Mesothelial cell of epicardium (in vitro differentiated cells): ENCODE data around the gene UBE2O. TPM values are rescaled to one million over a fixed set of nuclear protein-coding genes. Genes with fewer than 3 reads are reported as not detected.

Experiments
- DNase-seq, 2 experiments: peaks; one replicate each; pipeline ENCODE4 v3.0.0; 2021; ENCODE audit warnings: low spot score in 2 of 2; ENCODE audit not compliant: unreplicated experiment in 2 of 2
- H3K27ac Mint-ChIP-seq: 2 replicates; pipeline ENCODE4 v1.8.0; 2021; ENCODE audit warnings: mixed read lengths
- H3K27me3 Mint-ChIP-seq: 2 replicates; pipeline ENCODE4 v1.8.0; 2021; ENCODE audit warnings: low read depth, mixed read lengths
- H3K36me3 Mint-ChIP-seq: 2 replicates; pipeline ENCODE4 v1.8.0; 2021; ENCODE audit warnings: mixed read lengths
- H3K4me1 Mint-ChIP-seq: 2 replicates; pipeline ENCODE4 v1.8.0; 2021; ENCODE audit warnings: mixed read lengths
- H3K4me3 Mint-ChIP-seq: 2 replicates; pipeline ENCODE4 v1.8.0; 2021; ENCODE audit warnings: mild to moderate bottlenecking, moderate library complexity, mixed read lengths
- H3K9me3 Mint-ChIP-seq: 2 replicates; pipeline ENCODE4 v1.8.0; 2021; ENCODE audit warnings: mixed read lengths
- CTCF ChIP-seq: fragments of 200-600 bp; sonication (generic); IDR thresholded peaks from one replicate; pipeline ENCODE4 v1.5.0; 2021; ENCODE audit warnings: antibody characterized with exemption; ENCODE audit not compliant: unreplicated experiment
- total RNA-seq: library from RNA; stranded (reverse); gene quantifications from 3 replicates; pipeline ENCODE4 v1.2.1, GENCODE V29; 2021

The UBE2O gene
- total RNA-seq, 1 donor from 2014 or later = 46.3 TPM

- TF ChIP-seq CTCF = no peak
- H3K9me3 Mint-ChIP-seq = no peaks in the 10 kb centered on the region
- no peak overlapping the region for H3K27ac Mint-ChIP-seq
- peaks cover 1% of the 10 kb centered on the region for H3K27me3 Mint-ChIP-seq
- H3K4me1 Mint-ChIP-seq = peaks cover 5% of the 10 kb centered on the region
- no peak for DNase-seq
- H3K4me3 Mint-ChIP-seq = no peak overlapping the region
- no peaks in the 10 kb centered on the region for H3K36me3 Mint-ChIP-seq
Measured at GRCh38 chr17:76359375-76359774, 93.6 kb downstream of the UBE2O start.

- Mint-ChIP-seq H3K27ac (no peak overlapping the region), H3K36me3 (no peaks in the 10 kb centered on the region)
Measured at GRCh38 chr17:76357597-76358158, 95.3 kb downstream of the UBE2O start.

GRCh38 chr17:76356803-76357456, 96.0 kb downstream of the UBE2O start:
- Mint-ChIP-seq H3K4me1 (peaks cover 15% of the 10 kb centered on the region), H3K9me3 (no peaks in the 10 kb centered on the region), H3K4me3 (no peak overlapping the region)

More at GRCh38 chr17:76357597-76358158, 95.3 kb downstream of the UBE2O start:
- Mint-ChIP-seq H3K4me3 (no peak overlapping the region), H3K9me3 (no peaks in the 10 kb centered on the region), H3K4me1 (peaks cover 11% of the 10 kb centered on the region), H3K27me3 (peaks cover 1% of the 10 kb centered on the region)
- no peak for DNase-seq
- no peak for TF ChIP-seq CTCF

GRCh38 chr17:76354747-76355310, 98.1 kb downstream of the UBE2O start:
- H3K27me3 Mint-ChIP-seq = peaks cover 1% of the 10 kb centered on the region
- no peak overlapping the region for H3K27ac Mint-ChIP-seq
- DNase-seq = no peak
- H3K4me3 Mint-ChIP-seq = peak overlapping the region; percentile 99
- no peaks in the 10 kb centered on the region for H3K36me3 Mint-ChIP-seq
- no peaks in the 10 kb centered on the region for H3K9me3 Mint-ChIP-seq
- peaks cover 18% of the 10 kb centered on the region for H3K4me1 Mint-ChIP-seq
- no peak for TF ChIP-seq CTCF

More at GRCh38 chr17:76356803-76357456, 96.0 kb downstream of the UBE2O start:
- peaks cover 1% of the 10 kb centered on the region for H3K27me3 Mint-ChIP-seq
- TF ChIP-seq CTCF = no peak
- H3K36me3 Mint-ChIP-seq = no peaks in the 10 kb centered on the region
- no peak for DNase-seq
- no peak overlapping the region for H3K27ac Mint-ChIP-seq

- no peak for TF ChIP-seq CTCF
- H3K27ac Mint-ChIP-seq = peak overlapping the region; percentile 99
- H3K4me1 Mint-ChIP-seq = peaks cover 18% of the 10 kb centered on the region
- no peaks in the 10 kb centered on the region for H3K36me3 Mint-ChIP-seq
- DNase-seq = no peak
- H3K27me3 Mint-ChIP-seq = peaks cover 1% of the 10 kb centered on the region
- no peaks in the 10 kb centered on the region for H3K9me3 Mint-ChIP-seq
- H3K4me3 Mint-ChIP-seq = peak overlapping the region; percentile 99
Measured at GRCh38 chr17:76354317-76354729, 98.6 kb downstream of the UBE2O start.
